Heart left ventricle (tissue), 16 donors: ENCODE measurements around the gene LYPD6B. TPM values are rescaled to one million over a fixed set of nuclear protein-coding genes. Genes with fewer than 3 reads are reported as not detected.

Experiments used
- ATAC-seq, 4 donors: fragments of 200-7000 bp; cut with Tn5 transposase; one replicate each; pipeline ENCODE4 v1.9.1; 2020 to 2022; ENCODE audit warnings: moderate library complexity in 4 of 4, mild to moderate bottlenecking in 3 of 4, moderate number of reproducible peaks in 1 of 4
- DNase-seq, 5 donors: peaks; one replicate each; pipeline ENCODE4 v3.0.0-alpha.2; 2020
- H3K27ac ChIP-seq, 12 donors: fragments of 200-600 bp; sonication (generic) in 4 of 12; one replicate each; pipeline versions ENCODE4 v1.5.0 to v1.8.0; 2016 to 2022; ENCODE audit warnings: mild to moderate bottlenecking in 2 of 12
- H3K27me3 ChIP-seq, 9 donors: fragments of 200-600 bp; sonication (generic) in 2 of 9; one replicate each; pipeline versions ENCODE4 v1.5.1 to v1.8.0; 2016 to 2022; ENCODE audit warnings: mild to moderate bottlenecking in 3 of 9
- H3K36me3 ChIP-seq, 9 donors: fragments of 200-600 bp; sonication (generic) in 2 of 9; one replicate each; pipeline versions ENCODE4 v1.5.0 to v1.8.0; 2018 to 2022; ENCODE audit warnings: mild to moderate bottlenecking in 2 of 9
- H3K4me1 ChIP-seq, 12 donors: fragments of 200-600 bp; sonication (generic) in 4 of 12; one replicate each; pipeline versions ENCODE4 v1.5.0 to v1.8.0; 2016 to 2022; ENCODE audit warnings: mild to moderate bottlenecking in 3 of 12
- H3K4me3 ChIP-seq, 12 donors: fragments of 200-600 bp; sonication (generic) in 4 of 12; one replicate each; pipeline versions ENCODE4 v1.5.0 to v1.8.0; 2017 to 2022; ENCODE audit warnings: mild to moderate bottlenecking in 9 of 12, moderate library complexity in 4 of 12
- H3K9me3 ChIP-seq, 12 donors: fragments of 200-600 bp; sonication (generic) in 4 of 12; one replicate each; pipeline versions ENCODE4 v1.5.0 to v1.8.0; 2016 to 2022; ENCODE audit warnings: mild to moderate bottlenecking in 1 of 12
- CTCF ChIP-seq, 12 donors: fragments of 200-600 bp; sonication (generic) in 4 of 12; IDR thresholded peaks; one replicate each; pipeline versions ENCODE4 v1.5.0 to v1.8.0; 2018 to 2022; ENCODE audit warnings: antibody characterized with exemption in 12 of 12, mild to moderate bottlenecking in 5 of 12
- POLR2A ChIP-seq, 2 donors: fragments of 450-650 bp; IDR thresholded peaks; one replicate each; pipeline ENCODE4 v1.6.1; 2017; ENCODE audit warnings: antibody characterized with exemption in 2 of 2, mild to moderate bottlenecking in 2 of 2, moderate library complexity in 2 of 2
- WGBS, 4 donors: extraction: QIAGEN DNeasy Blood & Tissue Kit in 2 of 4; methylation state at CpG; one replicate each; pipeline versions ENCODE4 v1.1.5 to v1.1.7; 2013 to 2018; 5-methylcytosine and 5-hydroxymethylcytosine counted together
- intact Hi-C, 10 donors: fragments of 100-400 bp; cut with DNase I; formaldehyde crosslinking; loops; one replicate each; pipeline versions ENCODE4 v1.11.1 to v1.14.2; 2022
- polyA plus RNA-seq, 2 donors: library from polyadenylated mRNA; stranded (reverse); fragments of 200-250 nt; gene quantifications; one replicate each; pipeline ENCODE4 v1.2.3, GENCODE V29; 2013
- total RNA-seq, 9 donors: library from RNA; depleted of rRNA in 2 of 9; stranded (reverse); fragments of >200 nt in 2 of 9; fragmentation: NEBNext Ultra II Directional in 3 of 9; extraction: Animal tissue kit (Norgen Biotek cat#: 25700) in 3 of 9; gene quantifications; one replicate each; pipeline versions ENCODE4 v1.1.0 to v1.2.4, GENCODE V29; 2016 to 2023
- donor health status: ischemic (EF 13 %, LVEDD 7.1; RV severe dilation, severe dysfunction).
- donor health status: healthy with polysubstance abuse.
- donor health status: DM: no; HTN: yes; CAD: no.
- donor health status: DM: no; HTN: no; CAD: no.
- donor health status: ischemic (EF 25% LVEDD 6.9; RV normal size, moderate dysfunction).
- donor health status: ischemic (EF 25% LVEDD 5.7; RV mildly dilated, moderate dysfunction).
- donor health status: healthy.
- donor health status: DM: yes; HTN: yes; CAD: no.
- donor health status: ischemic (EF 35%, LVEDD 5.7; RV mildly dilated, moderate dysfunction).
- donor health status: nonischemic (EF 11% LVEDD 7.7; RV severe dilation, severe dysfunction).
- donor health status: DM: yes; HTN: yes; CAD: no.
- donor health status: PGD.
- donor health status: ischemic (EF 29% LVEDD 5.4; RV normal size, mild dysfunction).
- donor health status: nonischemic (EF 23%, LVEDD 6.1; RV moderate dilation, normal function).

Gene LYPD6B
- total and polyA plus RNA-seq, 11 donors = not detected

DNA sequence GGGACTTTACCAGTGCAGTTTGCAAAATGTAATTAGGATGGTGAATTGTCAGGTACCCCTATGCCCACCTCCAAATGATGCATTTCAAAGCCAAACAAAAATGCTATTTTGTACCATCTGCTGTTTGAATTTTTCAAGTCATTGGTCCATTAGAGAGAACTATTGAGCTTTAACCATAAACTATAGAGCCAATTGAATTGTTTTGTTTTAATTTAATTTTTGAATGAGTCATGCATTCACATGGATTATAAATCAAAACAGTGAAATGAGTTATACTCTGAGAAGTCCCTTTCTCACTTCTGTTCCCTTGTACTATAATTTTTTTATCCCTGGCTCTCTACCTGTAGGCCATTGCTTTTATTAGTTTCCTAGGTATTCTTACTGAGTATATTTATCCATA lies 151.3 kb downstream of the LYPD6B start:
- H3K4me3 ChIP-seq = no peak overlapping the region
- TF ChIP-seq POLR2A (IDR thresholded peaks at IDR 0.05) = no peak
- no peak for TF ChIP-seq CTCF (IDR thresholded peaks at IDR 0.05)
- ATAC-seq = no peak
- H3K4me1 ChIP-seq = no peaks in the 10 kb centered on the region
- H3K27ac ChIP-seq = no peak overlapping the region
- H3K27me3 ChIP-seq = no peaks in the 10 kb centered on the region
- H3K9me3 ChIP-seq = no peaks in the 10 kb centered on the region
- no peak for DNase-seq
- intact Hi-C loops = no loop called here
- H3K36me3 ChIP-seq = no peaks in the 10 kb centered on the region

- no peak overlapping the region for H3K27ac ChIP-seq
- ATAC-seq (no peak), DNase-seq (no peak)
- intact Hi-C loops = no loop called here
- H3K9me3 ChIP-seq = no peaks in the 10 kb centered on the region
- H3K27me3 ChIP-seq = no peaks in the 10 kb centered on the region
- no peak overlapping the region for H3K4me3 ChIP-seq
- WGBS, 4 donors = 80 to 92% (median 85%) methylated on average over 5 of the region's 5 CpGs
- H3K36me3 ChIP-seq = no peaks in the 10 kb centered on the region
- TF ChIP-seq CTCF (IDR thresholded peaks at IDR 0.05) (no peak), POLR2A (IDR thresholded peaks at IDR 0.05) (no peak)
- H3K4me1 ChIP-seq = no peaks in the 10 kb centered on the region
Measured at GRCh38 chr2:149191915-149192314, 153.4 kb downstream of the LYPD6B start.

GRCh38 chr2:149192427-149192826 lies 153.9 kb downstream of the LYPD6B start:
- Histone ChIP-seq H3K4me1 (no peaks in the 10 kb centered on the region), H3K27me3 (no peaks in the 10 kb centered on the region), H3K4me3 (no peak overlapping the region), H3K27ac (no peak overlapping the region), H3K9me3 (no peaks in the 10 kb centered on the region), H3K36me3 (no peaks in the 10 kb centered on the region)
- ATAC-seq (no peak), DNase-seq (no peak)
- TF ChIP-seq POLR2A (IDR thresholded peaks at IDR 0.05) (no peak), CTCF (IDR thresholded peaks at IDR 0.05) (no peak)
- intact Hi-C loops = no loop called here
- WGBS, 4 donors = 63 to 100% (median 81%) methylated on average over 1 of the region's 1 CpG

- no peak for DNase-seq
- ATAC-seq = peak in 3 of 4 donors; percentile 39 to 71 (median 71)
- Histone ChIP-seq H3K4me3 (no peak overlapping the region), H3K36me3 (no peaks in the 10 kb centered on the region), H3K4me1 (no peaks in the 10 kb centered on the region), H3K27ac (no peak overlapping the region), H3K27me3 (no peaks in the 10 kb centered on the region), H3K9me3 (no peaks in the 10 kb centered on the region)
- TF ChIP-seq CTCF (IDR thresholded peaks at IDR 0.05) = no peak
- no peak for TF ChIP-seq POLR2A (IDR thresholded peaks at IDR 0.05)
- intact Hi-C loops = no loop called here
Measured at GRCh38 chr2:149200109-149200520, 161.6 kb downstream of the LYPD6B start.
